ENCODE data around the gene TIMMDC1. TPM values are rescaled to one million over a fixed set of nuclear protein-coding genes. Genes with fewer than 3 reads are reported as not detected.

The TIMMDC1 gene
- 10 to 100 TPM; 66.4 to 67.4 TPM for total RNA-seq

GRCh38 chr3:119498186-119499011 lies at the start of gene TIMMDC1:
Gene TIMMDC1, plus strand, starts transcription at chr3:119498547. Its CDS starts 187 bp downstream, at chr3:119498734.
- H3K9me3 Mint-ChIP-seq, result no peaks in the 10 kb centered on the region
- peaks cover 11% of the 10 kb centered on the region for H3K36me3 Mint-ChIP-seq (ENCODE audit: low read depth)
- H3K4me3 Mint-ChIP-seq, result peak within 1 kb of the TSS; percentile 99

GRCh38 chr3:119453822-119454221 lies 44.5 kb upstream of the TIMMDC1 start:
- Mint-ChIP-seq H3K4me1 (peaks cover 11% of the 10 kb centered on the region), H3K36me3 (ENCODE audit: low read depth) (peaks cover 62% of the 10 kb centered on the region), H3K27ac (no peak overlapping the region), H3K4me3 (no peak overlapping the region), H3K9me3 (no peaks in the 10 kb centered on the region), H3K27me3 (no peaks in the 10 kb centered on the region)
- ChIA-PET POLR2A (interaction anchor here (4.7 kb wide), 1 partner anchor 10 kb away, joined by 21 read pairs; the partner anchor contains the start of gene TMEM39A), CTCF (no interaction called here)
- DNase-seq, result no peak

More at GRCh38 chr3:119498186-119499011, at the start of gene TIMMDC1:
- no peaks in the 10 kb centered on the region for H3K27me3 Mint-ChIP-seq
- CTCF ChIA-PET, result interaction anchor here (0.5 to 3.0 kb wide), 11 partner anchors 9 to 321 kb away, joined by 3 to 12 read pairs (median 6); partner anchors contain the start of genes B4GALT4, POGLUT1 and TMEM39A
- POLR2A ChIA-PET, result interaction anchor here (0.8 to 9.6 kb wide), 27 partner anchors 9 to 1099 kb away, joined by 3 to 235 read pairs (median 5); partner anchors contain the start of genes ADPRH, B4GALT4, CD80 and COX17
- H3K4me1 Mint-ChIP-seq, result peaks cover 45% of the 10 kb centered on the region
- H3K27ac Mint-ChIP-seq, result peak within 1 kb of the TSS; percentile 96
- DNase-seq, result peak; percentile 98

- H3K9me3 Mint-ChIP-seq, result no peaks in the 10 kb centered on the region
- peaks cover 75% of the 10 kb centered on the region for H3K36me3 Mint-ChIP-seq (ENCODE audit: low read depth)
- DNase-seq, result no peak
- H3K27me3 Mint-ChIP-seq, result no peaks in the 10 kb centered on the region
- ChIA-PET POLR2A (no interaction called here), CTCF (interaction anchor here (1.0 kb wide), 1 partner anchor 8 kb away, joined by 4 read pairs; no protein-coding TSS in a partner anchor)
- H3K27ac Mint-ChIP-seq, result no peak overlapping the region
- peaks cover 30% of the 10 kb centered on the region for H3K4me1 Mint-ChIP-seq
- no peak overlapping the region for H3K4me3 Mint-ChIP-seq
Observed at GRCh38 chr3:119456469-119456868, 41.9 kb upstream of the TIMMDC1 start.

- Mint-ChIP-seq H3K9me3 (no peaks in the 10 kb centered on the region), H3K4me3 (no peak overlapping the region), H3K27me3 (no peaks in the 10 kb centered on the region), H3K4me1 (peaks cover 37% of the 10 kb centered on the region), H3K27ac (no peak overlapping the region), H3K36me3 (ENCODE audit: low read depth) (peaks cover 72% of the 10 kb centered on the region)
- ChIA-PET CTCF (interaction anchor here (1.0 kb wide), 1 partner anchor 9 kb away, joined by 4 read pairs; no protein-coding TSS in a partner anchor), POLR2A (interaction anchor here (2.0 kb wide), 1 partner anchor 11 kb away, joined by 8 read pairs; the partner anchor contains the start of gene POGLUT1)
- no peak for DNase-seq
Observed at GRCh38 chr3:119457246-119457645, 41.1 kb upstream of the TIMMDC1 start.

- Mint-ChIP-seq H3K27ac (peak within 1 kb of the TSS; percentile 96), H3K4me3 (peak within 1 kb of the TSS; percentile 97), H3K9me3 (no peaks in the 10 kb centered on the region), H3K36me3 (ENCODE audit: low read depth) (peaks cover 35% of the 10 kb centered on the region), H3K4me1 (peaks cover 54% of the 10 kb centered on the region), H3K27me3 (no peaks in the 10 kb centered on the region)
- ChIA-PET POLR2A (interaction anchor here (0.8 to 9.9 kb wide), 33 partner anchors 9 to 631 kb away, joined by 3 to 235 read pairs (median 6); partner anchors contain the start of genes ADPRH, ARHGAP31, B4GALT4 and CD80), CTCF (interaction anchor here (0.7 to 2.2 kb wide), 11 partner anchors 31 to 222 kb away, joined by 3 to 12 read pairs (median 5); partner anchors contain the start of genes CD80, COX17 and TIMMDC1)
- peak; percentile 99 for DNase-seq
Observed at GRCh38 chr3:119463171-119464169, 34.9 kb upstream of the TIMMDC1 start, which contains the start of gene TMEM39A. Gene TMEM39A, minus strand, starts transcription at chr3:119463615. Its CDS starts 1,541 bp downstream, at chr3:119462074.

GRCh38 chr3:119468041-119468440 lies 30.3 kb upstream of the TIMMDC1 start:
- Mint-ChIP-seq H3K4me3 (peak overlapping the region; percentile 95), H3K9me3 (no peaks in the 10 kb centered on the region), H3K27me3 (no peaks in the 10 kb centered on the region), H3K4me1 (peaks cover 50% of the 10 kb centered on the region), H3K27ac (peak overlapping the region; percentile 32), H3K36me3 (ENCODE audit: low read depth) (peaks cover 23% of the 10 kb centered on the region)
- ChIA-PET CTCF (interaction anchor here (0.9 to 2.8 kb wide), 2 partner anchors 31 to 91 kb away, joined by 4 to 10 read pairs; partner anchors contain the start of genes CD80 and TIMMDC1), POLR2A (interaction anchor here (0.8 to 9.9 kb wide), 5 partner anchors 8 to 208 kb away, joined by 3 to 235 read pairs (median 5); partner anchors contain the start of genes ARHGAP31 and TIMMDC1)
- DNase-seq, result no peak

GRCh38 chr3:119469418-119470189 lies 28.7 kb upstream of the TIMMDC1 start:
- Mint-ChIP-seq H3K27ac (peak overlapping the region; percentile 71), H3K9me3 (no peaks in the 10 kb centered on the region), H3K4me1 (peaks cover 38% of the 10 kb centered on the region), H3K4me3 (peak overlapping the region; percentile 95), H3K36me3 (ENCODE audit: low read depth) (peaks cover 18% of the 10 kb centered on the region), H3K27me3 (no peaks in the 10 kb centered on the region)
- CTCF ChIA-PET, result interaction anchor here (1.3 to 2.8 kb wide), 4 partner anchors 19 to 89 kb away, joined by 4 to 10 read pairs (median 6); partner anchors contain the start of genes CD80 and TIMMDC1
- POLR2A ChIA-PET, result interaction anchor here (0.9 to 9.9 kb wide), 11 partner anchors 16 to 879 kb away, joined by 3 to 235 read pairs (median 4); partner anchors contain the start of genes ADPRH, ARHGAP31, CD80 and COX17
- no peak for DNase-seq

- peaks cover 38% of the 10 kb centered on the region for H3K4me1 Mint-ChIP-seq
- H3K27me3 Mint-ChIP-seq, result no peaks in the 10 kb centered on the region
- POLR2A ChIA-PET, result interaction anchor here (1.6 to 2.4 kb wide), 3 partner anchors 18 to 87 kb away, joined by 3 to 8 read pairs (median 4); no protein-coding TSS in a partner anchor
- peaks cover 22% of the 10 kb centered on the region for H3K36me3 Mint-ChIP-seq (ENCODE audit: low read depth)
- DNase-seq, result no peak
- H3K27ac Mint-ChIP-seq, result no peak overlapping the region
- H3K4me3 Mint-ChIP-seq, result no peak overlapping the region
- CTCF ChIA-PET, result interaction anchor here (2.2 to 2.8 kb wide), 2 partner anchors 24 to 28 kb away, joined by 5 to 10 read pairs; partner anchors contain the start of gene TIMMDC1
- no peaks in the 10 kb centered on the region for H3K9me3 Mint-ChIP-seq
Observed at GRCh38 chr3:119470866-119471265, 27.5 kb upstream of the TIMMDC1 start.

GRCh38 chr3:119481079-119481478 lies 17.3 kb upstream of the TIMMDC1 start:
- H3K9me3 Mint-ChIP-seq, result no peaks in the 10 kb centered on the region
- H3K4me1 Mint-ChIP-seq, result peaks cover 7% of the 10 kb centered on the region
- no peaks in the 10 kb centered on the region for H3K27me3 Mint-ChIP-seq
- H3K4me3 Mint-ChIP-seq, result no peak overlapping the region
- H3K27ac Mint-ChIP-seq, result no peak overlapping the region
- H3K36me3 Mint-ChIP-seq (ENCODE audit: low read depth), result peaks cover 45% of the 10 kb centered on the region
- CTCF ChIA-PET, result no interaction called here
- POLR2A ChIA-PET, result no interaction called here
- no peak for DNase-seq

GRCh38 chr3:119483101-119483500 lies 15.2 kb upstream of the TIMMDC1 start:
- no peak overlapping the region for H3K27ac Mint-ChIP-seq
- H3K9me3 Mint-ChIP-seq, result no peaks in the 10 kb centered on the region
- peaks cover 43% of the 10 kb centered on the region for H3K36me3 Mint-ChIP-seq (ENCODE audit: low read depth)
- peaks cover 2% of the 10 kb centered on the region for H3K4me1 Mint-ChIP-seq
- DNase-seq, result no peak
- ChIA-PET POLR2A (no interaction called here), CTCF (no interaction called here)
- H3K4me3 Mint-ChIP-seq, result no peak overlapping the region
- H3K27me3 Mint-ChIP-seq, result no peaks in the 10 kb centered on the region

- Mint-ChIP-seq H3K4me3 (no peak overlapping the region), H3K27me3 (no peaks in the 10 kb centered on the region), H3K9me3 (no peaks in the 10 kb centered on the region), H3K27ac (no peak overlapping the region), H3K4me1 (peaks cover 5% of the 10 kb centered on the region), H3K36me3 (ENCODE audit: low read depth) (peaks cover 40% of the 10 kb centered on the region)
- DNase-seq, result no peak
- ChIA-PET POLR2A (interaction anchor here (1.2 kb wide), 1 partner anchor 16 kb away, joined by 4 read pairs; no protein-coding TSS in a partner anchor), CTCF (no interaction called here)
Observed at GRCh38 chr3:119485563-119485962, 12.8 kb upstream of the TIMMDC1 start.

All from activated CD4-positive, alpha-beta memory T cell treated with anti-CD3 and anti-CD28 coated beads, Interleukin-2, amount 10 ng/mL, durations not matched to agents 7 days and 5 days (primary cell).